ENCODE data around the gene APBB2. TPM values are rescaled to one million over a fixed set of nuclear protein-coding genes. Genes with fewer than 3 reads are reported as not detected.

The APBB2 gene
- total RNA-seq, 2 donors from 2014 or later, result 17.4 to 56.6 TPM

- DNase-seq (ENCODE audit: low spot score), result no peak
- Histone ChIP-seq H3K27me3 (replicated peaks; ENCODE audit: insufficient read depth) (no peaks in the 10 kb centered on the region), H3K4me3 (no peak overlapping the region), H3K27ac (no peak overlapping the region), H3K4me1 (replicated peaks) (peaks cover 3% of the 10 kb centered on the region), H3K36me3 (no peaks in the 10 kb centered on the region), H3K9me3 (no peaks in the 10 kb centered on the region)
- TF ChIP-seq POLR2AphosphoS5 (IDR thresholded peaks at IDR 0.05) (no peak), CTCF (IDR thresholded peaks at IDR 0.05) (no peak)
- intact Hi-C loops (cut with DNase I), result no loop called here
Measured at GRCh38 chr4:41122309-41122708, 92.0 kb downstream of the APBB2 start.

GRCh38 chr4:41121906-41122305 is 92.4 kb downstream of the APBB2 start:
- DNase-seq (ENCODE audit: low spot score), result no peak
- intact Hi-C loops (cut with DNase I), result no loop called here
- no peak overlapping the region for H3K27ac ChIP-seq

DNA sequence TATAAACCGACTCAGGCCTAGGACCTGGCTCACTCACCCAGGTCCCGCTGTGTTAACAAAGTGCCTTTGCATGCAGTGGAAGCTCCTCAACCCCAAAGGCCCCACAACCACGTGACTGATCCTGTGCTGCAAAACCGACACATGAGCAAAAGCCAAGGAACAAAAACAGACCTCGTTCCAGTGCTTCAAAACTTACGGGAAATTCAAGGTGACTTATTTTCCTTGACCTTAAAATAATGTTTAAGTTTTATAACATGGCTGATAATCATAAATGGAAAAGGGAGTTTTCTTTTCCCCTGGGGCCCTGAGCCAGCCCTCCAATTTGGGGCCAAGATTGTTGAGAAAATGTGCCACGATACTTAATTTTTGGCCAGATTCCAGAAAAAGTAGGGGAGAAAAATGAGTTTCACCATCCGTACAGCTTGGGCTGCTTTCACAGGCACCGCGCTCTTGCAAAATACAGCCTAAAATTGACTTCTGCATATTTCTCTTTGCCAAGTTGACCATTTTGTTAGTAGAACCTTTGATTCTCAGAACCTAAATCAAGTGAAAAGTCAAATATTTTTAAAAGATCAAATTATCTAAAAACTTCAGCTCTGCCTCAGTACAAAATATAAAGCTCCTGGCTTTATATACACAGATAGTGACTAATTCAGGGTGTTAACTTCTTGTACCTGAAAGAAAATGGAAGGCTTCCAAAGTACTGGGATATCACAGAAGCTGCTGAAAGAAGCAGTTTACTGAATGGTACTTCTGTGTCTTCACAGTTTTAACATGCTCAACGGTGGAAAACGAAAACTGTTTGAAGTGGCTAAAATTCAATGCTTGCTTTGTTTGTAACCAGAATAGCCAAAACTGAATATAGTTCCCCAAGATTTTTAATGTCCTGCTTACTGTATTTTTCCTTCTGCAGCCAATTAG is 93.8 kb downstream of the APBB2 start:
- DNase-seq (ENCODE audit: low spot score), result no peak
- Histone ChIP-seq H3K36me3 (no peaks in the 10 kb centered on the region), H3K27ac (peak overlapping the region; percentile 13 to 41), H3K27me3 (replicated peaks; ENCODE audit: insufficient read depth) (no peaks in the 10 kb centered on the region), H3K9me3 (no peaks in the 10 kb centered on the region), H3K4me1 (replicated peaks) (peaks cover 2% of the 10 kb centered on the region), H3K4me3 (no peak overlapping the region)
- TF ChIP-seq POLR2A (IDR thresholded peaks at IDR 0.05), result no peak
- TF ChIP-seq POLR2AphosphoS5 (IDR thresholded peaks at IDR 0.05), result no peak
- TF ChIP-seq CTCF (IDR thresholded peaks at IDR 0.05), result no peak
- 13% methylated on average over 12 of the region's 12 CpGs for WGBS
- intact Hi-C loops (cut with DNase I), result no loop called here

More at GRCh38 chr4:41121906-41122305, 92.4 kb downstream of the APBB2 start:
- WGBS, result 88% methylated on average over 2 of the region's 2 CpGs
- no peaks in the 10 kb centered on the region for H3K36me3 ChIP-seq
- no peaks in the 10 kb centered on the region for H3K27me3 ChIP-seq (replicated peaks; ENCODE audit: insufficient read depth)
- TF ChIP-seq CTCF (IDR thresholded peaks at IDR 0.05), result no peak
- no peak for TF ChIP-seq POLR2AphosphoS5 (IDR thresholded peaks at IDR 0.05)
- no peak for TF ChIP-seq POLR2A (IDR thresholded peaks at IDR 0.05)
- H3K4me1 ChIP-seq (replicated peaks), result peaks cover 3% of the 10 kb centered on the region
- H3K9me3 ChIP-seq, result no peaks in the 10 kb centered on the region
- H3K4me3 ChIP-seq, result no peak overlapping the region

GRCh38 chr4:41119867-41120295 is 94.5 kb downstream of the APBB2 start:
- H3K4me1 ChIP-seq (replicated peaks), result no peaks in the 10 kb centered on the region
- H3K9me3 ChIP-seq, result no peaks in the 10 kb centered on the region
- H3K4me3 ChIP-seq, result no peak overlapping the region
- intact Hi-C loops (cut with DNase I), result no loop called here
- DNase-seq (ENCODE audit: low spot score), result no peak
- TF ChIP-seq POLR2AphosphoS5 (IDR thresholded peaks at IDR 0.05), result no peak
- no peak for TF ChIP-seq CTCF (IDR thresholded peaks at IDR 0.05)
- TF ChIP-seq POLR2A (IDR thresholded peaks at IDR 0.05), result no peak
- H3K27me3 ChIP-seq (replicated peaks; ENCODE audit: insufficient read depth), result no peaks in the 10 kb centered on the region
- 26% methylated on average over 5 of the region's 5 CpGs for WGBS
- H3K27ac ChIP-seq, result peak overlapping the region in 1 of 2 donors; percentile 13
- no peaks in the 10 kb centered on the region for H3K36me3 ChIP-seq

DNA sequence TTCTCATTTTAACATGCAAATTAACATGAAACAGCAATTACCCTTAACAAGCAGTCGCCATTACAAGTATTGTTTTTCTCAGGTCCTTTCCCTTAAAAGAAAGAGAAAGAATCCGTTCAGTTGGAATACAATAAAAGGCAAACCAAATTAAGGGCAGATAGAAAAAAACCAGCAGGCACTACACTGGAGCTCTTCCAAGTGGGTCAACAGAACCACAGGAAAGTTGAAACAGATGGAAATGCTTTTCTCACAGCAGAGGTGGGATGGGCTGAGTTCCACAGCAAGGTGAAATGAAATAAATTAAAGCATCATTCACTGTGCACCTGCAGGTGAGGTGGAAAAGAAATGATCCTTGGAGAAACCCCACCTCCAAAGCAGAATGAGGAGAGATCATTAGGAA is 102.6 kb downstream of the APBB2 start:
- H3K36me3 ChIP-seq, result no peaks in the 10 kb centered on the region
- H3K4me3 ChIP-seq, result no peak overlapping the region
- no peak for DNase-seq (ENCODE audit: low spot score)
- intact Hi-C loops (cut with DNase I), result no loop called here
- no peaks in the 10 kb centered on the region for H3K27me3 ChIP-seq (replicated peaks; ENCODE audit: insufficient read depth)
- no peaks in the 10 kb centered on the region for H3K9me3 ChIP-seq
- 62% methylated on average over 2 of the region's 2 CpGs for WGBS
- H3K27ac ChIP-seq, result no peak overlapping the region
- no peaks in the 10 kb centered on the region for H3K4me1 ChIP-seq (replicated peaks)
- TF ChIP-seq POLR2A (IDR thresholded peaks at IDR 0.05) (no peak), CTCF (IDR thresholded peaks at IDR 0.05) (no peak), POLR2AphosphoS5 (IDR thresholded peaks at IDR 0.05) (no peak)

Measured in prostate gland (tissue), 2 donors.